Esophagus muscularis mucosa (tissue), 4 donors: ENCODE results near the gene CDR2. TPM values are rescaled to one million over a fixed set of nuclear protein-coding genes. Genes with fewer than 3 reads are reported as not detected.

Experiments used
- DNase-seq: peaks from one replicate; pipeline ENCODE4 v3.0.0-alpha.2; 2017; ENCODE audit errors: extremely low spot score
- H3K27ac ChIP-seq, 4 donors: fragments of 200-600 bp; sonication (generic); replicated peaks in 1 of 4; 1 replicate in 3 of 4; 2 replicates in 1 of 4; pipeline ENCODE4 v1.5.1; 2016 to 2019; ENCODE audit warnings: mild to moderate bottlenecking in 1 of 4
- H3K27me3 ChIP-seq, 4 donors: fragments of 200-600 bp; sonication (generic); one replicate each; pipeline versions ENCODE4 v1.5.1 to v1.6.0; 2016 to 2019
- H3K36me3 ChIP-seq, 4 donors: fragments of 200-600 bp; sonication (generic); one replicate each; pipeline ENCODE4 v1.5.1; 2016 to 2019
- H3K4me1 ChIP-seq, 4 donors: fragments of 200-600 bp; sonication (generic); one replicate each; pipeline ENCODE4 v1.5.1; 2016 to 2019
- H3K4me3 ChIP-seq, 4 donors: fragments of 200-600 bp; sonication (generic); 1 replicate in 2 of 4; 2 replicates in 2 of 4; pipeline ENCODE4 v1.5.1; 2016 to 2019; ENCODE audit warnings: mild to moderate bottlenecking in 4 of 4, moderate library complexity in 1 of 4
- H3K9me3 ChIP-seq, 4 donors: fragments of 200-600 bp; sonication (generic); 1 replicate in 3 of 4; 2 replicates in 1 of 4; pipeline ENCODE4 v1.5.1; 2016 to 2019
- CTCF ChIP-seq, 3 experiments: fragments of 200-600 bp in 2 of 3; fragments of 450-650 bp in 1 of 3; sonication (generic) in 2 of 3; IDR thresholded peaks; one replicate each; pipeline ENCODE4 v1.5.1; 2017 to 2019; ENCODE audit warnings: antibody characterized with exemption in 3 of 3, mild to moderate bottlenecking in 2 of 3, moderate library complexity in 1 of 3
- EP300 ChIP-seq: sonication (generic); formaldehyde crosslinking; IDR thresholded peaks from one replicate; pipeline ENCODE4 v1.6.1; 2017; ENCODE audit warnings: antibody characterized with exemption
- POLR2A ChIP-seq: fragments of 450-650 bp; IDR thresholded peaks from one replicate; pipeline ENCODE4 v1.6.1; 2017; ENCODE audit warnings: antibody characterized with exemption, moderate library complexity, mild to moderate bottlenecking, low read depth
- POLR2AphosphoS5 ChIP-seq, 2 donors: sonication (generic); formaldehyde crosslinking; IDR thresholded peaks; one replicate each; pipeline ENCODE4 v1.6.1; 2017; ENCODE audit warnings: antibody characterized with exemption in 2 of 2
- WGBS: methylation state at CpG from one replicate; pipeline ENCODE4 v1.1.5; 2018; 5-methylcytosine and 5-hydroxymethylcytosine counted together
- intact Hi-C: fragments of 100-400 bp; cut with DNase I; formaldehyde crosslinking; loops from one replicate; pipeline ENCODE4 v1.15.1; 2023
- total RNA-seq, 4 donors: library from RNA; depleted of rRNA; stranded (reverse); fragments of >200 nt; gene quantifications; one replicate each; pipeline versions ENCODE4 v1.1.0 to v1.2.1, GENCODE V29; 2016

The CDR2 gene
- total RNA-seq, 4 donors from 2014 or later, result 37.0 to 54.0 (median 39.5) TPM

GRCh38 chr16:22402191-22402590, 27.8 kb upstream of the CDR2 start:
- no peak for DNase-seq
- Histone ChIP-seq H3K4me3 (no peak overlapping the region), H3K36me3 (peaks cover 0 to 5% (median 0%) of the 10 kb centered on the region in 4 donors), H3K27ac (no peak overlapping the region), H3K27me3 (no peaks in the 10 kb centered on the region), H3K4me1 (no peaks in the 10 kb centered on the region), H3K9me3 (no peaks in the 10 kb centered on the region)
- no peak for TF ChIP-seq POLR2A
- no peak for TF ChIP-seq POLR2AphosphoS5 (IDR thresholded peaks at IDR 0.05)
- no peak for TF ChIP-seq EP300
- no peak for TF ChIP-seq CTCF (IDR thresholded peaks at IDR 0.05)
- intact Hi-C loops, result no loop called here

- Histone ChIP-seq H3K36me3 (peaks cover 0 to 5% (median 0%) of the 10 kb centered on the region in 4 donors), H3K4me1 (no peaks in the 10 kb centered on the region), H3K4me3 (no peak overlapping the region), H3K27ac (no peak overlapping the region), H3K9me3 (no peaks in the 10 kb centered on the region), H3K27me3 (no peaks in the 10 kb centered on the region)
- WGBS, result 91% methylated on average over 3 of the region's 3 CpGs
- TF ChIP-seq EP300 (no peak), POLR2A (no peak), POLR2AphosphoS5 (IDR thresholded peaks at IDR 0.05) (no peak), CTCF (IDR thresholded peaks at IDR 0.05) (no peak)
- no peak for DNase-seq
- intact Hi-C loops, result no loop called here
Measured at GRCh38 chr16:22400900-22401299, 26.5 kb upstream of the CDR2 start.

- no peak for DNase-seq
- intact Hi-C loops, result no loop called here
- Histone ChIP-seq H3K9me3 (no peaks in the 10 kb centered on the region), H3K4me1 (no peaks in the 10 kb centered on the region), H3K36me3 (no peaks in the 10 kb centered on the region), H3K27me3 (no peaks in the 10 kb centered on the region), H3K4me3 (no peak overlapping the region), H3K27ac (no peak overlapping the region)
- TF ChIP-seq POLR2AphosphoS5 (IDR thresholded peaks at IDR 0.05) (no peak), EP300 (no peak), POLR2A (no peak), CTCF (IDR thresholded peaks at IDR 0.05) (no peak)
Measured at GRCh38 chr16:22397931-22398330, 23.5 kb upstream of the CDR2 start.

- H3K27ac ChIP-seq, result no peak overlapping the region
- intact Hi-C loops, result no loop called here
- no peaks in the 10 kb centered on the region for H3K27me3 ChIP-seq
- H3K9me3 ChIP-seq, result no peaks in the 10 kb centered on the region
- WGBS, result 70% methylated on average over 1 of the region's 1 CpG
- TF ChIP-seq EP300, result no peak
- TF ChIP-seq CTCF (IDR thresholded peaks at IDR 0.05), result no peak
- TF ChIP-seq POLR2AphosphoS5 (IDR thresholded peaks at IDR 0.05), result no peak
- no peak for TF ChIP-seq POLR2A
- no peak for DNase-seq
- H3K4me1 ChIP-seq, result no peaks in the 10 kb centered on the region
- H3K4me3 ChIP-seq, result no peak overlapping the region
- H3K36me3 ChIP-seq, result no peaks in the 10 kb centered on the region
Measured at GRCh38 chr16:22397464-22397863, 23.0 kb upstream of the CDR2 start.

GRCh38 chr16:22395960-22396359, 21.5 kb upstream of the CDR2 start:
- no peaks in the 10 kb centered on the region for H3K4me1 ChIP-seq
- no peak overlapping the region for H3K27ac ChIP-seq
- DNase-seq, result no peak
- TF ChIP-seq POLR2AphosphoS5 (IDR thresholded peaks at IDR 0.05) (no peak), POLR2A (no peak), EP300 (no peak), CTCF (IDR thresholded peaks at IDR 0.05) (no peak)
- H3K36me3 ChIP-seq, result no peaks in the 10 kb centered on the region
- intact Hi-C loops, result no loop called here
- no peaks in the 10 kb centered on the region for H3K27me3 ChIP-seq
- H3K4me3 ChIP-seq, result no peak overlapping the region
- 95% methylated on average over 4 of the region's 4 CpGs for WGBS
- no peaks in the 10 kb centered on the region for H3K9me3 ChIP-seq
